HG02870 (cell line): ENCODE measurements around the gene GRID1.

Experiments used
- ATAC-seq: cut with Tn5 transposase; IDR thresholded peaks from one replicate; pipeline ENCODE4 v1.9.1; 2021; ENCODE audit warnings: mild to moderate bottlenecking, moderate library complexity; ENCODE audit not compliant: unreplicated experiment

The GRID1 gene

DNA sequence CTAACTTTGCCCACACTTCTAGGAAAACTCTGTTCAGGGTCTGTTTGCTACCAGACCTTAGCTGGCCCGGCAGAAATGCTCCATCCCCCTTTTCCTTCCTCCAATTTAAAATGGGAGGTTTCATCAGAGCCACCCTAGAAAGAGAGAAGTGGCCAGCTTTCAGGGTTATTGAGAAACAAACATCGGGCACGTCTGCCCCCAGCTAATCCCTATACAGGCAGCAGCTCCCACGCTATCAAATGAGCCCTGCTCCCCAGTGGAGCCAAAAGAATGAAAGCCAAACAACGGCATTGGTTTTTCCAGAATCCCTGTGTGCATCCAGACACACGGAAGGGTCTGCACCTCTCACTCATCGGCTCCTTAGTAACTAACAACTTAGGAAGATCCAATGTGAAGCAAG lies 132.5 kb downstream of the GRID1 start:
- ATAC-seq: no peak

- no peak for ATAC-seq
Observed at GRCh38 chr10:86233131-86233530, 133.5 kb downstream of the GRID1 start.

- ATAC-seq: no peak
Observed at GRCh38 chr10:86232644-86233043, 134.0 kb downstream of the GRID1 start.

DNA sequence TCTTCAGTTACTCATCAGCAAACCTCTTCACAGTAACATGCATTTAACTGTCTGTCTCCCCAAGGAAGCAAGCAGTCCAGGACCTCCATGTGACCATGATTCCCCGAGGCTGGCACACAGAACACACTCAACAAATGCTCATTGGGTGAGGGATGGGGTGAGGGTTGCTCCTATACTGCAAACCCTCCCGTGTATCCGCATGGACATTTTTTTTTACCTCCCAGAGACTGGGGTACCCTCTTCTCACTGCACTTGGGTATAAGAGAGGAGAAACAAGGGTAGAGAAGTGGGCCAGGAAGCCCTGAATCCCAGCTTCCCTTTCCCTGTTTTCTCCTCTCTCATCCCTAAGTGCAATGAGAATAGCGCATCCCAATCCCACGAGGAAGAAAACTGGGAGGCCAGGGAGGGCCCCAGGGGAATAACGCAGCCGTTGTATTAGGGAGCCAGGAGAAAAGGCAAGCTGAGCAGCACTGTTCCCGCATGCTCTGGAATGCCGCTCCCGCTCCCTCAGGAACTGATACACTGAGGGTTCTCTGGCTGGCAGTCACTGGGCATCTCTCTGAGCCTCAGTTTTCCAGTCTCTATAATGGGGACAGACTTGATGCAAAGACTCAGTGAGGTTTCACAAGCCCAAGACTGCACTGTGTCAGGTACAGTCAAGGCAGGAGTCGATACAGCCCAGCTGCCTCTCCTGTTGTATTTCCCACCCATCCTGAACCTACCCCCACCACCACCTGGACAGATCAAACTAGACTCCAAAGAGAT lies 134.6 kb downstream of the GRID1 start:
- no peak for ATAC-seq

DNA sequence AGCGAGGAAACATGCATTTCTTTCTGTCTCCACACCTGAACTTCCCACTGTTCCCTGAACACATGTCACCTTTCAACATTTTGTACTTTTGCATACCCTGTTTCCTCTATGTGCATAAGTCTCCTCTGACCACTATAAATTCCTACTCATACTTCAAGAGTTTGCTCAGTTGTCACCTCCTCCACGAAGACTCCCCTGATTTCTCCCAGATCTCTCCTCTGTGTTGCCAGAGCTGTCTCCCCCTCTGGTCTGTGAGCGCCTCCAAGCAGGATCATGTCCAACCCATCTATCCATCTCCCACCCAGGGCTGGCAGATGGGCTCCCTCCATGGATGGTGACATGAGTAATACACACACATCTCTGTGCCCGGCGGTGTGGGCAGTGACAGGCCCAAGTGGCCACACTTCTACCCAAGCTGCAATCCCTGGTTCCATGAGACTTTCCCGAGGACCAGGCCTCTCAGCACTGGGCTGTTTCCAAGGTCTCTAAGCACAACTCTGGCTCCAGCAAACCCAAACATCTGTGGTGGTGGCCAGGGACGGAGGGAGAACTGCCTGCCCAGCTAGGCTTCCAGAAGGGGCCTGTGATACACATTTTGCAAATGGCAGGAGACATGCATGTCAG lies 135.9 kb downstream of the GRID1 start:
- ATAC-seq: no peak

GRCh38 chr10:86229811-86230556 lies 136.6 kb downstream of the GRID1 start:
- no peak for ATAC-seq

- ATAC-seq: no peak
Observed at GRCh38 chr10:86229376-86229775, 137.2 kb downstream of the GRID1 start.

GRCh38 chr10:86227501-86228258 lies 138.9 kb downstream of the GRID1 start:
- ATAC-seq: no peak

DNA sequence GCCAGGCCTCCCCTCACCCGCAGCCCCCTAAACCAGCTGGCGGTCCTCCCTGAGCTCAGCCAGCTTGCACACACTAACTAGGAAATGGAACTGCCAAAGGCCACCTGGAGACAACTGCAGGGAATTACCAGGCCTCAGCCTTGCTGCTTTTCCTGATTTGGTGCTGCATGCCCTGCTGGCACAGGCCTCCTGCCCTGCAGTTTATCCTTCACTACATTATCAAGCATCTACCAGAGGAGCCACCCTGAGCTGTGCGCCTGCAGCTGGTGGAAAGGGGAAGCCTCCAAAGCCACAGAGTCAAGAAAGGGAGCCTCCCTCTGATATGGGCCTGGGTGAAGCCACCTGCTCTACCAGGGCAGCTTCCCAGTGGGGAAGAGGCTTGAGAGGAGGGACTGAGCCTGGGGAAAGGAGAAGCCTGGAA lies 139.8 kb downstream of the GRID1 start:
- no peak for ATAC-seq

- no peak for ATAC-seq
Observed at GRCh38 chr10:86226016-86226415, 140.6 kb downstream of the GRID1 start.

- peak; percentile 37 for ATAC-seq
Observed at GRCh38 chr10:86225103-86225782, 141.4 kb downstream of the GRID1 start.

GRCh38 chr10:86224354-86225102 lies 142.1 kb downstream of the GRID1 start:
- peak; percentile 89 for ATAC-seq

- no peak for ATAC-seq
Observed at GRCh38 chr10:86223256-86223655, 143.3 kb downstream of the GRID1 start.

DNA sequence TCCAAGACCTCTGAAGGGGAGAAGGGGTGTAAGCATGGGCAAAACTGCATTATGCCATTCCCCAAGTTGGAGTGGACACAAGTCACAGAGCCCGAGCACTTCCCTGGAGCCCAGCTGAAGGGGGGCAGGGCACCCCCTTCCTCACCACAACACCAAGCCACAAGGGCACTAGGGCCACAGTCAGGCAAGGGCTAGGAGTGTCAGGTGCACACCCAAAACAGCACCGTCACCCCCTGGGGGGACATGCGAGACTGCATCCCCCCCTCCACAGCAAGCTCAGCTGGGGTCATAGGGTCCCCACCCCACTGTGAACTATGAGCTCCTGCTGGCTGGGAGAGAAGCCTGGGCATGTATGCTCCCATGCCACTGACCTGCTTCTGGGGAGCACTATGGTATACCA lies 143.9 kb downstream of the GRID1 start:
- ATAC-seq: no peak

DNA sequence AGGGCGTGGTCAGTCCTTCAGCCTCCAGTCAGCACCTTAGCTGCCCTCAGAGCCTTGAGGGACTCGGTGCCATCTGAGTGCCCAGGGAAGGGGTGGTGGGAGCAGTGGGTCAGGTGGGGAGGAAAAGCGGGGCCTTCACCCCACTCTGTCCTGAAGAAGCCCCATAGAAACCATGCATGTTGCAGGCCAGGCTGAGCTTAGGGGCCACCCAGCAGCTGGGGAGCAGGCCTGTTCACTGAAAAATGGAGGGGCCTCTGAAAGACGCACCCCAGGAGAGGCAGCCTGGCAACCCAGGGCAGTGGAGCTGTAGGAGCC lies 144.3 kb downstream of the GRID1 start:
- no peak for ATAC-seq

DNA sequence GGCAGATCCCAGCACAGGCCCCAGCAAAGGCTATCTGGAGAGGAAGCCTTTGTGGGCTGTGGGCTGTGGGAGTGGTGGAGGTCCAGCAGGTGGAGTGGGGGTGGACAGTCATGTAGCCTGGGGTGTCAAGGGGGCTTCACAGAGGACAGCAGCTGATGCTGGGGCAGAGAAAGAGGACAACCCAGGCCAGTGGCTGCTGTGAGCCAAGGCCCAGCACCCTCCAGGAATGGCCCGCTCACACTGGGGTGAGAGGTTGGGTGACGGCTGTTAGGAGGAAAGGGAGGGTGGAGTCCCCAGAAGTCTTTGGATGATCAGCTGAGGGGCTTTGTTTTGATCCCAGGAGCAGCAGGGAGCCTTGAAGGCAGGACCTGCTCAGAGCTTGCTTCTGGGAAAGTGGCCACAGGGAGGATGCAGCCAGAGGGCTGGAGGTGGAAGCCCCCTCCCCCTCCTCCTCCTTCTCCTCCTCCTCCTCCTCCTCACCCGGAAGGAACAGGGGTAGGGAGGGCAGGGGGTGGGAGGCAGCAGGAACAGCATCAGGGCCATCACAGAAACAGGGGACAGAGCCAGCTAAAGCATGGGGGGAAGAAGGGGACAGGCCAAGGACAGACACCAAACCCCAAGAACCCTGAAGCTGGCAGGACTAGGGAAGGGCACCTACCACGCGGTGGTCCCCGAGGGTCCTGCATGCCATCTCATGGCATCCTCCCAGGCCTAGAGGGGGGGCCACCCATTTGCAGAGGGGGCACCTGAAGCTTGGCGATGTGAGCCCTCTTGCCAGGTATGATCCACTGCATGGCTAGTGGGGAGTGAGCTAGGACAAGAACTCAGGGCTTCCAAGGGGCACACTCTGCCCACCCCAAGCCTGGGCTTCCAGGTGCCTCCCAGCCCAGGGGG lies 144.9 kb downstream of the GRID1 start:
- ATAC-seq: no peak

GRCh38 chr10:86220626-86221025 lies 146.0 kb downstream of the GRID1 start:
- no peak for ATAC-seq

- ATAC-seq: no peak
Observed at GRCh38 chr10:86219271-86219670, 147.3 kb downstream of the GRID1 start.

GRCh38 chr10:86218842-86219241 lies 147.8 kb downstream of the GRID1 start:
- ATAC-seq: no peak
